HL-60/S4 (cell line): ENCODE measurements around the gene PNKP.

ENCODE experiments used
- in situ Hi-C: fragments of 300-500 bp; cut with MboI; formaldehyde crosslinking; loops from 2 replicates; pipeline ENCODE4 v1.14.3; 2022; ENCODE audit warnings: low sequenced_read_pairs

The PNKP gene

DNA sequence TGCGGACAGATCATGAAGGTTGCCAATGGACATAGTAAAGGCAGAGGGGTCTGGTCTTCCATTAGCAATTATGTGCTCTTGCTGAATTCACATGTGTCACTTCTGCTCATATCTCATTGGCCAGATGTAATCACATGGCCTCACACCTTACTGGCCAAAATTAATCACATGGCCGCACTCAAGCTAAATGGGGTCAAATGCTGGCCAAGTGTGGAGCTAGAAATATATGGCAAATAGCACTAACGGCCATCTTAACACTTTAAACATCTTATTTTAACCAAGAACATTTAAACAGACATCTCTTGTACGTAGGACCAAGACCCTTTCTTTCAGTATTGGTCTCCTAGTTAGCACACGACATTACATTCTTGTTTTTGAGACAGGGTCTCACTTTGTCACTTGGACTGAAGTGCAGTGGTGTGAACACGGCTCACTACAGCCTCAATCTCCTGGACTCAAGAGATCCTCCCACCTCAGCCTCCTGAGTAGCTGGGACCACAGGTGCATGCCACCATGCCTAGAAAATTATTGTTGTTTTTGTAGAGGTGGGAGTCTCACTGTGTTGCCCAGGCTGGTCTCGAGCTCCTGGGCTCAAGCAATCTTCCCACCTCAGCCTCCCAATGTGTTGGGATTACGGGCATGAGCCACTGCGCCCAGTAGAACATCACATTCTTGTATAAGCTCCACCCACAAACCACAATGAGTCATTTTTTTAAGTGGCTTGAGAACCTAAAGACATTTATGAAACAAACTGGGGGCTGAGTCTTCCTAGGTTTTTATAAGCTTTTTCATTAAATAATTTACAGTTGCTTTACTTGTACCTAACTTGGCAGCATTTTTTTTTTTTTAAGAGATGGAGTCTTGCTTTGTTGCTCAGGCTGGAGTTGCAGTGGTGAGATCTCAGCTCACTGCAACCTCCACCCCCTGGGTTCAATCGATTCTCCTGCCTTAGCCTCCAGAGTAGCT, 19.4 kb downstream of the PNKP start:
- in situ Hi-C loops = no loop called here

- in situ Hi-C loops = no loop called here
Observed at GRCh38 chr19:49846408-49846807, 21.0 kb downstream of the PNKP start.

- in situ Hi-C loops = no loop called here
Observed at GRCh38 chr19:49845414-49845813, 22.0 kb downstream of the PNKP start.

DNA sequence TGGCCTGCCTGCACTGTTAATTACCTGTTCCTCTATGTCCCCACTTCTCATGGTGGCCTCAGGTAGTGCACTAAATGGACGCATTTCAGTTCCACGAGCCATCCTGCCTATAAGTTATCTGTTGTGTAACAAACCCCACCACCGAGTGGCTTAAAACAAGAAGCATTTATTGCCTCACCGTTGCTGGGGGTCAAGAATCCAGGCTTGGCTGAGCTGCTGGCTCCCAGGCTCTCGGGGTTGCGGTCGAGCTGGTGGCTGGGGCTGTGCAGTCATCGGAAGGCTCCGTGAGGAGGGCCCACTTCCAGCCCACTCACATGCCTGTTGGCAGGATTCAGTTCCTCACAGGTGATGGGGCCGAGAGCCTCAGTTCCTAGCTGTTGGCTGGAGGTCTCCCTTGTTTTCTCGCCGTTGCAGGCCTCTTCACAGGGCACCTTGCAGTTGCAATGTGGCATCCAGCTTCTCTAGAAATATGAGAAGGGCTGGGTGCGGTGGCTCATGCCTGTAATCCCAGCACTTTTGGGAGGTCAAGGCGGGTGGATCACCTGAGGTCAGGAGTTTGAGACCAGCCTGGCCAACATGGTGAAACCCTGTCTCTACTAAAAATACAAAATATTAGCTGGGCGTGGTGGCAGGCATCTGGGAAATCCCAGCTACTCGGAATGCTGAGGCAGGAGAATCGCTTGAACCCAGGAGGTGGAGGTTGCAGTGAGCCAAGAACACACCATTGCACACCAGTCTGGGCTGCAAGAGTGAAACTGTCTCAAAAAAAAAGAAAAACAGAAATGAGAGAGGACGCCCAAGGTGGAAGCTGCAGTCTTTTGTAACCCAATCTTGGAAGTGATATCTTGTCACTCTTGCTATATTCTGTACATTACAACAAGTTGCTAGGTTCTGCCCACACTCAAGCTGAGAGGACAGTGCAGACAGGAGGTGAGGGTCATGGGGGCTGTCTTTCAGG, 23.0 kb downstream of the PNKP start:
- in situ Hi-C loops = no loop called here

DNA sequence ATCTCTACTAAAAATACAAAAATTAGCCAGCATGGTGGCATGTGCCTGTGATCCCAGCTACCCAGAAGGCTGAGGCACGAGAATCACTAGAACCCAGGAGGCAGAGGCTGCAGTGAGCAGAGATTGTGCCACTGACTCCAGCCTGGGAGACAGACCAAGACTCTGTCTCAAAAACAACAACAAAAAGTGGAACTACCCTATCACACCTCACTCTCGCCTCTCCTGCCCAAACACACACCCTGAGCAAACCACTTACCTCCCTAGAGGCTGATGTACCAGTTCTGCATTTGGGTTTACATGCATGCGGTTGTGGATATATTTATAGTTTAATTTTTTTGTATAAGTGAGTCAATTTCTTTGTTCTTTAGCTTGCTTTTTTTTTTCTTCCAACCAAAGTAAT, 24.1 kb downstream of the PNKP start:
- in situ Hi-C loops = no loop called here

- in situ Hi-C loops = no loop called here
Observed at GRCh38 chr19:49840736-49841249, 26.6 kb downstream of the PNKP start.

GRCh38 chr19:49840321-49840720, 27.1 kb downstream of the PNKP start:
- in situ Hi-C loops = no loop called here

DNA sequence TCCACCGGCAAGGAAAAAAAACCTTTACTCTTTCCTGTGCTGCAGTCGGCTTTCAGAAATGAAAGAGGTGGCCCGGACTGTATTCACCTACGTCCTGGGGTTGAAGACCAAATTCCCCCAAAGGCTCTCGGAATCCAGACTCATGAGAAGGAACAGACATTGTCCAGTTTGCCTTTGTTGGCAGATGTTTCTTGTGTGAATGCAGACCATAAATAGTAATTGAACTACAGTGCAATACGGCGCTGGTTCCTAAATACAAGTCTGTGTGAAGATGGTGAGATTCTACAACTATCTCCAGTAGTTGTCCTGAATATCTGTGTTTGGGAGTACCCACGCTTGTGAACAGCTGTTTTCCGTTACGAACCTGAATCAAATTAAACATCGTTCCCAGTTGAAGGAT, 27.7 kb downstream of the PNKP start:
- in situ Hi-C loops = no loop called here

GRCh38 chr19:49838885-49839588, 28.3 kb downstream of the PNKP start:
- in situ Hi-C loops = no loop called here

DNA sequence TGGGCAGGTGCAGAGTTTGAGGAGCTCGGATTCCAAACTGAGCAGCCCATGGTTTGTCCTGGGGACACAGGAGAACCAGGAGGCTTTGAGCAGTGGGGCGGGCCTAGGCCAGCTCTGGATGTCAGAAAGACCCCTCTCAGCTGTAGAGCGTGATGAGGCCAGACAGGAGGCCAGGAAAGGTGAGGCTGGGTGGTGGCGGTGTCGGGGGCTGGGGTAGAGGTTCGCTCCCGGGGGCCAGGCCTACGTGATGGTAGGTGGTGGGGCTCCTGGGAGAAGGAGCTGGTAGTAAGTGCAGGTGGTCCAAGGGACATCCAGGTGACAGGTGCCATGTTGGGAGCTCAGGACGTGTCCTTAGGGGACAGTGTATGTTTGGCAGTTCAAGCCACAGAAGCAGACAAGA, 30.0 kb downstream of the PNKP start:
- in situ Hi-C loops = no loop called here

GRCh38 chr19:49837009-49837310, 30.4 kb downstream of the PNKP start:
- in situ Hi-C loops = no loop called here

DNA sequence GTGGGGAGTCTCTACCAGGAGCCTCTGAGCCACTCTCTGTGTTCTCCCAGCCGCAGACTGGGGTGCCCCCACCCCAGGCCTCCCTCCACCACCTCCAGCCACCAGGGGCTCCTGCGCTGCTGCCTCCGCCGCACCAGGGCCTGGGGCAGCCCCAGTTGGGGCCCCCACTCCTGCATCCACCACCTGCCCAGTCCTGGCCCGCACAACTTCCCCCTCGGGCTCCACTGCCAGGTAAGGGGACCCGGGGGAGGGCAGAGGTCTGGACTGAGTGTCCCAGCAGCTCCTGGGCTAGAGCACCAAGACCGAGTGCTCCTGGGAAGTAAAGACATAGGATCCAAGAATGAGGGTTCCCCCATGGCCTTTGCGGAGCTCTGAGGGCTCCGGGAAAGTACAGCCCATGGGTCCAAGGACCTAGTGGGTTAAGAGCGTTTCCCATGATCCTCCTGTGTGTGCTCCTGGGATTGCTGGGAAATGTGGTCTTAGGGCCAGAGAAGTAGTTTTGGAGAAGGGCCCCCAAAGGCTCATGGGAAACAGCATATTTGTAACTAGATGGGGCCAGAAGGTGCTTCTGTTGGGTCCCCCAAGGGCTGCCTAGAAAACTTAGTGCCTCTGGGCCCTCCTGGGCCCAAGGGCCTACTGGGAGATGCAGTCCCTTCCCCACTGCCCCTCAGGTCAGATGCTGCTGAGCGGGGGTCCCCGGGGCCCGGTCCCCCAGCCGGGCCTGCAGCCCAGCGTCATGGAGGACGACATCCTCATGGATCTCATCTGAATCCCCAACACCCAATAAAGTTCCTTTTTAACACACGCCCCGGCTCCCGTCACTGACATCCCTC, 31.0 kb downstream of the PNKP start:
- in situ Hi-C loops = no loop called here

- in situ Hi-C loops = no loop called here
Observed at GRCh38 chr19:49835562-49835961, 31.8 kb downstream of the PNKP start.

DNA sequence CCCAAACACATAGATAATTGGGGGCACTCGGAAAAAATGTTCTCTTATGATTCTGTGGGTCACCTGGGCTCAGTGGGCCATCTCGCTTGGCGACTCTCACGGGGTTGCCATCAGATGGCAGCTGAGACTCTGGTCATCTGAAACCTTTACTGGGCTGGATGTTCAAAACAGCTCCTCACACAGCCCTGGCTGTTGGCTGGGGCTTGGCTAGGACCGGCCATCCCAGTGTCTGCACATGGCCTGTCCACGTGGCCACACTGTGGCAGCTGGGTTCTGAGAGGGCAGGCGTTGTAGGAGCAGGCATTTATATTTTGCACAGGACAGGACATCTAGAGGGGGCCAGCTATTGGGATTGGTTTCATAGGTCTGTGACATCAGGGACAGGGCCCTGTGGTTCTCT, 33.8 kb downstream of the PNKP start:
- in situ Hi-C loops = no loop called here

GRCh38 chr19:49832556-49832955, 34.8 kb downstream of the PNKP start:
- in situ Hi-C loops = no loop called here

- in situ Hi-C loops = no loop called here
Observed at GRCh38 chr19:49831592-49831991, 35.8 kb downstream of the PNKP start.

DNA sequence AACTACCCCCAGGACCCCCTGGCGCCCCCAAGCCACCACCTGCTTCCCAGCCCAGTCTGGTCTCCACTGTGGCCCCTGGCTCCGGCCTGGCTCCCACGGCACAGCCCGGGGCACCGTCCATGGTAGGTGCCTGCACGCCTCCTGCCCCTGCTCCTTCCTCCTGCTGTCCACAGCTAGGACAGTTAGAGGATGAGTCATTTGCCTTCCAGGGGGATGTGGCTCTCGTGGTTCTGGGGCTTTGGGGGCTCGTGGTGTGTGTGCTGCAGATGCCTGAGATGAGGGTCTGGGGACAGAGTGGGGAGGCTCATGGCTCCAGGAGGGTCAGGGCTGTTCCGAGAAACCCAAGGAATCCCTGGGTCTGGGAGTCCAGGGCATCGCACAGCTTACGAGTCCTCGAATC, 36.6 kb downstream of the PNKP start:
- in situ Hi-C loops = no loop called here

GRCh38 chr19:49829721-49830120, 37.7 kb downstream of the PNKP start:
- in situ Hi-C loops = no loop called here

- in situ Hi-C loops = no loop called here
Observed at GRCh38 chr19:49829200-49829599, 38.2 kb downstream of the PNKP start.

DNA sequence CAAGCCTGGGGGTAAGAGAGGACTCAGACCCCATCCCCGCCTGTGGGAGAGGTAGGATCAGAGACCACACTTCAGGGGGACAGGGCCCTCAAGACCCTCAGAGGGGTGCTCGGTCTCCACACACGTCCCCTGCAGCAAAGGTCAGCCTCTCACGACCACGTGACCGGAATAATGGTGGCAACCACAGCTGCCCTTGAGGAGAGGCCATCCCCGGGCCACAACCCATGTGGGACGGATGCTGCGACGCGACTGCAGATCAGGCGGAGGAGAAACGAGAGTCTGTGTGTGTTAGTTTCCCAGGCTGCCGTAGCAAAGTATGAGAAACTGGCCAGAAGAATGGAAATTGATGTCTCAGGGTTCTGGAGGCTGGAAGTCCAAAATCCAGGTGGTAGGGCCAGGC, 40.3 kb downstream of the PNKP start:
- in situ Hi-C loops = no loop called here
